CD14-positive monocyte (primary cell): ENCODE results near the gene TNNI2. TPM values are rescaled to one million over a fixed set of nuclear protein-coding genes. Genes with fewer than 3 reads are reported as not detected.
A peak's percentile ranks its signal among the peaks of the same experiment; 100 is the strongest.

Experiments
- DNase-seq, 3 donors: peaks; one replicate each; pipeline ENCODE4 v3.0.0-alpha.2; 2011 to 2022
- H2AFZ ChIP-seq: 2 replicates; pipeline ENCODE4 v1.6.0; 2012; ENCODE audit warnings: mild to moderate bottlenecking, low read depth, low read length, inconsistent platforms; ENCODE audit not compliant: insufficient read depth, poor library complexity, severe bottlenecking
- H3K27ac ChIP-seq, 2 donors: 1 replicate in 1 of 2; 2 replicates in 1 of 2; pipeline ENCODE4 v1.5.1; 2012 to 2013; ENCODE audit warnings: low read length in 2 of 2, control low read depth in 1 of 2, inconsistent platforms in 1 of 2, low read depth in 1 of 2, mild to moderate bottlenecking in 1 of 2
- H3K27me3 ChIP-seq, 2 donors: one replicate each; pipeline versions ENCODE4 v1.6.0 to v1.6.1; 2011 to 2013; ENCODE audit warnings: low read length in 2 of 2; ENCODE audit not compliant: control insufficient read depth in 2 of 2, insufficient read depth in 2 of 2
- H3K36me3 ChIP-seq, 2 donors: replicated peaks in 1 of 2; 1 replicate in 1 of 2; 2 replicates in 1 of 2; pipeline versions ENCODE4 v1.5.1 to v1.6.1; 2012 to 2013; ENCODE audit warnings: low read length in 2 of 2, control low read depth in 1 of 2, inconsistent platforms in 1 of 2, mild to moderate bottlenecking in 1 of 2; ENCODE audit not compliant: insufficient read depth in 2 of 2, control insufficient read depth in 1 of 2
- H3K4me1 ChIP-seq, 2 donors: 1 replicate in 1 of 2; 2 replicates in 1 of 2; pipeline versions ENCODE4 v1.5.1 to v1.6.1; 2012 to 2013; ENCODE audit warnings: low read length in 2 of 2, control low read depth in 1 of 2, inconsistent platforms in 1 of 2, mild to moderate bottlenecking in 1 of 2, moderate library complexity in 1 of 2; ENCODE audit not compliant: insufficient read depth in 2 of 2, control insufficient read depth in 1 of 2
- H3K4me2 ChIP-seq: replicated peaks from 2 replicates; pipeline ENCODE3; 2012; ENCODE audit warnings: low read length, moderate library complexity, mild to moderate bottlenecking; ENCODE audit not compliant: poor library complexity, severe bottlenecking; ENCODE audit errors: extremely low read depth
- H3K4me3 ChIP-seq, 3 experiments: fragments of 200-600 bp in 1 of 3; sonication (generic) in 1 of 3; replicated peaks in 1 of 3; 1 replicate in 2 of 3; 2 replicates in 1 of 3; pipeline ENCODE4 v1.5.1; 2011 to 2013; ENCODE audit warnings: low read length in 3 of 3, mild to moderate bottlenecking in 3 of 3, control low read depth in 2 of 3, low read depth in 2 of 3, inconsistent platforms in 1 of 3, moderate library complexity in 1 of 3
- H3K79me2 ChIP-seq: 2 replicates; pipeline ENCODE4 v1.6.0; 2012; ENCODE audit warnings: mild to moderate bottlenecking, control low read depth, inconsistent platforms, low read length, moderate library complexity; ENCODE audit not compliant: insufficient read depth
- H3K9ac ChIP-seq: 2 replicates; pipeline ENCODE4 v1.6.0; 2017; ENCODE audit warnings: low read length, mild to moderate bottlenecking; ENCODE audit not compliant: insufficient read depth, poor library complexity, severe bottlenecking
- H3K9me3 ChIP-seq, 2 donors: replicated peaks in 1 of 2; 1 replicate in 1 of 2; 2 replicates in 1 of 2; pipeline versions ENCODE4 v1.5.1 to v1.6.1; 2012 to 2013; ENCODE audit warnings: low read length in 2 of 2, control low read depth in 1 of 2; ENCODE audit not compliant: control insufficient read depth in 1 of 2, insufficient read depth in 1 of 2
- H4K20me1 ChIP-seq: 2 replicates; pipeline ENCODE4 v1.6.0; 2012; ENCODE audit warnings: mild to moderate bottlenecking, low read length, control low read depth, moderate library complexity; ENCODE audit not compliant: insufficient read depth
- H3K27ac Mint-ChIP-seq, 7 donors: one replicate each; pipeline ENCODE4 v1.8.0; 2020; ENCODE audit warnings: mild to moderate bottlenecking in 7 of 7, mixed read lengths in 7 of 7, moderate library complexity in 6 of 7, inconsistent platforms in 2 of 7
- H3K27me3 Mint-ChIP-seq, 3 donors: one replicate each; pipeline ENCODE4 v1.8.0; 2021 to 2022; ENCODE audit warnings: low read depth in 3 of 3, mild to moderate bottlenecking in 3 of 3, mixed read lengths in 3 of 3, moderate library complexity in 3 of 3, inconsistent platforms in 1 of 3
- H3K36me3 Mint-ChIP-seq, 2 donors: one replicate each; pipeline ENCODE4 v1.8.0; 2020; ENCODE audit warnings: mixed read lengths in 2 of 2, inconsistent platforms in 1 of 2, mild to moderate bottlenecking in 1 of 2
- H3K4me1 Mint-ChIP-seq: one replicate; pipeline ENCODE4 v1.8.0; 2020; ENCODE audit warnings: mild to moderate bottlenecking, mixed read lengths
- H3K4me3 Mint-ChIP-seq, 2 donors: one replicate each; pipeline ENCODE4 v1.8.0; 2020; ENCODE audit warnings: mild to moderate bottlenecking in 2 of 2, mixed read lengths in 2 of 2, moderate library complexity in 1 of 2
- H3K9me3 Mint-ChIP-seq, 7 donors: one replicate each; pipeline ENCODE4 v1.8.0; 2020 to 2022; ENCODE audit warnings: mixed read lengths in 7 of 7, mild to moderate bottlenecking in 6 of 7, moderate library complexity in 6 of 7, inconsistent platforms in 2 of 7
- CTCF ChIP-seq: fragments of 200-600 bp; IDR thresholded peaks from one replicate; pipeline ENCODE4 v1.8.0; 2022; ENCODE audit warnings: antibody characterized with exemption, mild to moderate bottlenecking
- WGBS: methylation state at CpG from one replicate; pipeline ENCODE4 v1.1.5; 2013; ENCODE audit warnings: missing lambda C conversion rate; ENCODE audit not compliant: insufficient coverage; 5-methylcytosine and 5-hydroxymethylcytosine counted together
- intact Hi-C, 2 donors: fragments of 100-400 bp; cut with micrococcal nuclease; formaldehyde crosslinking; loops; one replicate each; pipeline versions ENCODE4 v1.15.0 to v1.15.1; 2023
- polyA plus RNA-seq, 3 donors: library from polyadenylated mRNA; depleted of rRNA in 1 of 3; unstranded in 2 of 3; stranded (reverse) in 1 of 3; fragments of 300-500 nt in 2 of 3; fragments of >200 nt in 1 of 3; fragmentation: Illumina TruSeq in 2 of 3; gene quantifications; 1 replicate in 2 of 3; 2 replicates in 1 of 3; pipeline ENCODE4 v1.2.3, GENCODE V29; 2012 to 2021

Gene TNNI2
- polyA plus RNA-seq, 3 donors = 11.4 to 45.8 (median 11.7) TPM

- peaks cover 0 to 2% (median 0%) of the 10 kb centered on the region in 7 donors for H3K9me3 Mint-ChIP-seq
- DNase-seq = no peak
- intact Hi-C loops = loop anchor here (2.0 to 10.0 kb wide), 4 partner anchors 46 to 316 kb away; partner anchors contain the start of gene TNNT3 (in 1 of the 2)
- Histone ChIP-seq H2AFZ (no peak overlapping the region), H4K20me1 (no peaks in the 10 kb centered on the region), H3K9ac (no peak overlapping the region), H3K4me1 (peaks cover 47 to 53% of the 10 kb centered on the region in 2 donors), H3K27ac (no peak overlapping the region), H3K36me3 (no peaks in the 10 kb centered on the region), H3K4me2 (no peak overlapping the region), H3K9me3 (no peaks in the 10 kb centered on the region), H3K79me2 (peaks cover 4% of the 10 kb centered on the region), H3K27me3 (peaks cover 0 to 11% of the 10 kb centered on the region in 2 donors), H3K4me3 (no peak overlapping the region)
- H3K27me3 Mint-ChIP-seq = peaks cover 14 to 35% (median 15%) of the 10 kb centered on the region in 3 donors
- no peak overlapping the region for H3K27ac Mint-ChIP-seq
- 92% methylated on average over 41 of the region's 43 CpGs for whole genome bisulfite sequencing
- H3K4me1 Mint-ChIP-seq = peaks cover 28% of the 10 kb centered on the region
- H3K36me3 Mint-ChIP-seq = peaks cover 4 to 6% of the 10 kb centered on the region in 2 donors
- TF ChIP-seq CTCF = no peak
- no peak overlapping the region for H3K4me3 Mint-ChIP-seq
Measured at GRCh38 chr11:1836011-1836945, 2.5 kb upstream of the TNNI2 start.

GRCh38 chr11:1837171-1838076 is 1.4 kb upstream of the TNNI2 start:
- H3K27ac Mint-ChIP-seq = peak overlapping the region in 2 of 7 donors; percentile 30 to 60
- H3K27me3 Mint-ChIP-seq = peaks cover 11 to 29% (median 12%) of the 10 kb centered on the region in 3 donors
- intact Hi-C loops = loop anchor here (2.0 to 10.0 kb wide), 4 partner anchors 45 to 315 kb away; partner anchors contain the start of gene TNNT3 (in 1 of the 2)
- Histone ChIP-seq H3K36me3 (no peaks in the 10 kb centered on the region), H2AFZ (no peak overlapping the region), H4K20me1 (no peaks in the 10 kb centered on the region), H3K9ac (no peak overlapping the region), H3K79me2 (peaks cover 4% of the 10 kb centered on the region), H3K9me3 (no peaks in the 10 kb centered on the region), H3K4me1 (peaks cover 56 to 60% of the 10 kb centered on the region in 2 donors), H3K27ac (no peak overlapping the region), H3K4me3 (no peak overlapping the region), H3K27me3 (peaks cover 0 to 10% of the 10 kb centered on the region in 2 donors), H3K4me2 (no peak overlapping the region)
- no peak overlapping the region for H3K4me3 Mint-ChIP-seq
- TF ChIP-seq CTCF = peak; percentile 99
- peaks cover 7 to 12% of the 10 kb centered on the region in 2 donors for H3K36me3 Mint-ChIP-seq
- DNase-seq = peak; percentile 62 to 67 (median 64)
- peaks cover 33% of the 10 kb centered on the region for H3K4me1 Mint-ChIP-seq
- H3K9me3 Mint-ChIP-seq = no peaks in the 10 kb centered on the region
- WGBS = 72% methylated on average over 29 of the region's 38 CpGs
